A549 (cell line): ENCODE measurements around the gene KIF21B.

Experiments used
- CTCF ChIP-seq: fragments of >200 bp; sonication (Bioruptor Twin); formaldehyde crosslinking; IDR thresholded peaks from 3 replicates; pipeline ENCODE4 v1.5.1; 2016
- EP300 ChIP-seq, 2 experiments: fragments of >200 bp; sonication (Bioruptor Twin); formaldehyde crosslinking; IDR thresholded peaks; 2 replicates in 1 of 2; 3 replicates in 1 of 2; pipeline ENCODE4 v1.6.1; 2016 to 2017
- NR3C1 ChIP-seq: fragments of >200 bp; sonication (Bioruptor Twin); formaldehyde crosslinking; IDR thresholded peaks from 3 replicates; pipeline ENCODE4 v1.6.1; 2017
- POLR2A ChIP-seq: IDR thresholded peaks from 2 replicates; pipeline ENCODE4 v1.6.1; 2012; ENCODE audit warnings: mild to moderate bottlenecking, low read length

- TF ChIP-seq CTCF (no peak), NR3C1 (no peak), POLR2A (no peak), EP300 (IDR thresholded peaks at IDR 0.05) (no peak)
Observed at GRCh38 chr1:201013991-201014815, 9.3 kb downstream of the KIF21B start.
